ENCODE data around the gene TYW1B.

- TF ChIP-seq, protein P1, sequence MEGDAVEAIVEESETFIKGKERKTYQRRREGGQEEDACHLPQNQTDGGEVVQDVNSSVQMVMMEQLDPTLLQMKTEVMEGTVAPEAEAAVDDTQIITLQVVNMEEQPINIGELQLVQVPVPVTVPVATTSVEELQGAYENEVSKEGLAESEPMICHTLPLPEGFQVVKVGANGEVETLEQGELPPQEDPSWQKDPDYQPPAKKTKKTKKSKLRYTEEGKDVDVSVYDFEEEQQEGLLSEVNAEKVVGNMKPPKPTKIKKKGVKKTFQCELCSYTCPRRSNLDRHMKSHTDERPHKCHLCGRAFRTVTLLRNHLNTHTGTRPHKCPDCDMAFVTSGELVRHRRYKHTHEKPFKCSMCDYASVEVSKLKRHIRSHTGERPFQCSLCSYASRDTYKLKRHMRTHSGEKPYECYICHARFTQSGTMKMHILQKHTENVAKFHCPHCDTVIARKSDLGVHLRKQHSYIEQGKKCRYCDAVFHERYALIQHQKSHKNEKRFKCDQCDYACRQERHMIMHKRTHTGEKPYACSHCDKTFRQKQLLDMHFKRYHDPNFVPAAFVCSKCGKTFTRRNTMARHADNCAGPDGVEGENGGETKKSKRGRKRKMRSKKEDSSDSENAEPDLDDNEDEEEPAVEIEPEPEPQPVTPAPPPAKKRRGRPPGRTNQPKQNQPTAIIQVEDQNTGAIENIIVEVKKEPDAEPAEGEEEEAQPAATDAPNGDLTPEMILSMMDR (IDR thresholded peaks at IDR 0.05), result peak in 1 of 6 experiments; percentile 31
- TF ChIP-seq POLR2A (IDR thresholded peaks at IDR 0.05), result peak in 3 of 4 donors; percentile 78 to 98 (median 95)
These were observed 1.3 kb upstream of the TYW1B start for GRCh38 chr7:72829291-72829686.

Data from esophagus squamous epithelium (tissue), 4 donors.